GM23338 (cell line): ENCODE results near the gene MAMLD1. TPM values are rescaled to one million over a fixed set of nuclear protein-coding genes. Genes with fewer than 3 reads are reported as not detected.

Experiments used
- CREB1 ChIP-seq: fragments of 250-450 bp; sonication (Bioruptor Pico); IDR thresholded peaks from 2 replicates; pipeline ENCODE4 v1.5.0; 2020; ENCODE audit warnings: low read depth, mild to moderate bottlenecking, moderate library complexity
- ETS1 ChIP-seq: IDR thresholded peaks from 2 replicates; pipeline ENCODE4 v1.6.1; 2016; ENCODE audit warnings: antibody characterized with exemption
- EZH2phosphoT487 ChIP-seq: fragments of 200-600 bp; sonication (generic); IDR thresholded peaks from one replicate; pipeline ENCODE4 v1.8.1; 2018; ENCODE audit warnings: antibody characterized with exemption; ENCODE audit not compliant: unreplicated experiment
- JUNB ChIP-seq: IDR thresholded peaks from one replicate; pipeline ENCODE4 v1.6.1; 2016; ENCODE audit warnings: antibody characterized with exemption; ENCODE audit not compliant: unreplicated experiment
- NANOG ChIP-seq: IDR thresholded peaks from 2 replicates; pipeline ENCODE4 v1.6.1; 2016; ENCODE audit warnings: antibody characterized with exemption, borderline replicate concordance
- STAT1 ChIP-seq: IDR thresholded peaks from one replicate; pipeline ENCODE4 v1.6.1; 2016; ENCODE audit warnings: antibody characterized with exemption; ENCODE audit not compliant: unreplicated experiment
- ZNF114 ChIP-seq: fragments of 250-450 bp; sonication (Bioruptor Pico); IDR thresholded peaks from 2 replicates; pipeline ENCODE4 v1.5.0; 2020; ENCODE audit warnings: mild to moderate bottlenecking, moderate library complexity
- ZNF462 ChIP-seq: fragments of 250-450 bp; sonication (Bioruptor Pico); IDR thresholded peaks from 2 replicates; pipeline ENCODE4 v1.5.0; 2020; ENCODE audit warnings: mild to moderate bottlenecking, moderate library complexity
- polyA plus RNA-seq: library from polyadenylated mRNA; unstranded; fragments of >200 nt; fragmentation: Nextera tagmentation; extraction: Ambion mirVana; gene quantifications from 2 replicates; pipeline ENCODE4 v1.2.1, GENCODE V29; 2016
- total RNA-seq: library from RNA; depleted of rRNA; stranded (reverse); fragments of >200 nt; shearing (Covaris generic); gene quantifications from 2 replicates; pipeline ENCODE4 v1.2.3, GENCODE V29; 2014
- TF ChIP-seq, protein P1 (sequence below): IDR thresholded peaks from one replicate; pipeline ENCODE4 v1.6.1; 2018; ENCODE audit warnings: antibody characterized with exemption; ENCODE audit not compliant: unreplicated experiment

MAMLD1 gene
- total and polyA plus RNA-seq, 2 experiments from 2014 or later = 0.13 to 0.21 TPM

DNA sequence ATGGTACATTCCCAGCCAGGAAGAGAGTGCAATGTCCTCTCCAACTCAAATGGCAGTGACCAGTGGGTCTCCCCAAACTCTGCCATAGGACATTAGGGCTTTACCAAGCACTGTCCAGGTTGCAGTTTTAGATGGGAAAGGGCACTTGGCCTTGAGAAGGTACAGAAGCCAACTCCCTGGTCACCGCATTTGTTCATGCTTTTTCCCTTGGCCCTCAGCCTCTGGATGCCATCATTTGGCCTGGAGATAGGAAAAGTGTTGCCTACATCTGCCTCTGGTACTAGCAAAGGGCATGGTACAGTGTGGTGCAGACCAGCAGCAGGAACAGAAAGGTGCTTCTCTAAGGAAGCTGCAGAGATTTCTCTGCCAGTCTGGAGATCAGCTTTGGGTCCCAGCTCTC, 93.8 kb downstream of the MAMLD1 start (continued):
- no peak for TF ChIP-seq ZNF462
- TF ChIP-seq, protein P1, sequence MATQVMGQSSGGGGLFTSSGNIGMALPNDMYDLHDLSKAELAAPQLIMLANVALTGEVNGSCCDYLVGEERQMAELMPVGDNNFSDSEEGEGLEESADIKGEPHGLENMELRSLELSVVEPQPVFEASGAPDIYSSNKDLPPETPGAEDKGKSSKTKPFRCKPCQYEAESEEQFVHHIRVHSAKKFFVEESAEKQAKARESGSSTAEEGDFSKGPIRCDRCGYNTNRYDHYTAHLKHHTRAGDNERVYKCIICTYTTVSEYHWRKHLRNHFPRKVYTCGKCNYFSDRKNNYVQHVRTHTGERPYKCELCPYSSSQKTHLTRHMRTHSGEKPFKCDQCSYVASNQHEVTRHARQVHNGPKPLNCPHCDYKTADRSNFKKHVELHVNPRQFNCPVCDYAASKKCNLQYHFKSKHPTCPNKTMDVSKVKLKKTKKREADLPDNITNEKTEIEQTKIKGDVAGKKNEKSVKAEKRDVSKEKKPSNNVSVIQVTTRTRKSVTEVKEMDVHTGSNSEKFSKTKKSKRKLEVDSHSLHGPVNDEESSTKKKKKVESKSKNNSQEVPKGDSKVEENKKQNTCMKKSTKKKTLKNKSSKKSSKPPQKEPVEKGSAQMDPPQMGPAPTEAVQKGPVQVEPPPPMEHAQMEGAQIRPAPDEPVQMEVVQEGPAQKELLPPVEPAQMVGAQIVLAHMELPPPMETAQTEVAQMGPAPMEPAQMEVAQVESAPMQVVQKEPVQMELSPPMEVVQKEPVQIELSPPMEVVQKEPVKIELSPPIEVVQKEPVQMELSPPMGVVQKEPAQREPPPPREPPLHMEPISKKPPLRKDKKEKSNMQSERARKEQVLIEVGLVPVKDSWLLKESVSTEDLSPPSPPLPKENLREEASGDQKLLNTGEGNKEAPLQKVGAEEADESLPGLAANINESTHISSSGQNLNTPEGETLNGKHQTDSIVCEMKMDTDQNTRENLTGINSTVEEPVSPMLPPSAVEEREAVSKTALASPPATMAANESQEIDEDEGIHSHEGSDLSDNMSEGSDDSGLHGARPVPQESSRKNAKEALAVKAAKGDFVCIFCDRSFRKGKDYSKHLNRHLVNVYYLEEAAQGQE = no peak
- TF ChIP-seq ETS1 = no peak
- TF ChIP-seq NANOG = no peak
- TF ChIP-seq EZH2phosphoT487 = no peak
- TF ChIP-seq STAT1 = no peak
- TF ChIP-seq CREB1 (CRISPR knock-in tag) = no peak
- TF ChIP-seq JUNB = no peak
- no peak for TF ChIP-seq ZNF114 (CRISPR knock-in tag)
